PC-3 (cell line): ENCODE measurements around the gene ILKAP. TPM values are rescaled to one million over a fixed set of nuclear protein-coding genes. Genes with fewer than 3 reads are reported as not detected.

Experiments
- ATAC-seq: fragments of 200-7000 bp; cut with Tn5 transposase; 2 replicates; pipeline ENCODE4 v1.9.1; 2020; ENCODE audit warnings: mild to moderate bottlenecking, moderate library complexity
- BruUV-seq: library from RNA; stranded (reverse); fragments of 400-500 nt; replicated peaks from 2 replicates; lab custom pipeline; 2021; lab: Mats Ljungman, UMichigan
- CTCF ChIA-PET: fragments of 300-600 bp; sonication (Branson Sonifier 250); formaldehyde crosslinking; loops from one replicate; lab custom pipeline; 2022; ENCODE audit warnings: antibody characterized with exemption; lab: Charles Lee
- POLR2A ChIA-PET: fragments of 300-600 bp; sonication (Branson Sonifier 250); formaldehyde crosslinking; loops from one replicate; lab custom pipeline; 2022; ENCODE audit warnings: antibody characterized with exemption; ENCODE audit not compliant: unreplicated experiment; lab: Charles Lee
- DNase-seq: peaks from one replicate; pipeline ENCODE4 v3.0.0-alpha.2; 2015
- H2AFZ ChIP-seq: fragments of 300-600 bp; sonication (generic); 2 replicates; pipeline ENCODE4 v1.6.0; 2016; ENCODE audit warnings: antibody characterized with exemption, low read length
- H3F3A ChIP-seq: fragments of 300-600 bp; sonication (generic); one replicate; pipeline ENCODE4 v1.6.0; 2017; ENCODE audit warnings: antibody characterized with exemption, low read length, control low read depth, mild to moderate bottlenecking; ENCODE audit not compliant: unreplicated experiment
- H3K27ac ChIP-seq: fragments of 300-600 bp; sonication (generic); 2 replicates; pipeline ENCODE4 v1.5.1; 2016; ENCODE audit warnings: mild to moderate bottlenecking, low read length
- H3K27me3 ChIP-seq: fragments of 300-600 bp; sonication (generic); 2 replicates; pipeline ENCODE4 v1.6.1; 2016; ENCODE audit warnings: low read length, mixed read lengths
- H3K36me3 ChIP-seq: fragments of 300-600 bp; sonication (generic); 2 replicates; pipeline ENCODE4 v1.6.1; 2016; ENCODE audit warnings: low read depth, mixed run types, low read length, mixed read lengths
- H3K4me1 ChIP-seq: fragments of 300-600 bp; sonication (generic); 2 replicates; pipeline ENCODE4 v1.5.1; 2016; ENCODE audit warnings: low read length; ENCODE audit not compliant: insufficient read depth
- H3K4me2 ChIP-seq: fragments of 300-600 bp; sonication (generic); 2 replicates; pipeline ENCODE4 v1.6.0; 2016; ENCODE audit warnings: low read length
- H3K4me3 ChIP-seq: fragments of 300-600 bp; sonication (generic); 2 replicates; pipeline ENCODE4 v1.5.1; 2016; ENCODE audit warnings: mild to moderate bottlenecking, low read length, mixed read lengths
- H3K79me2 ChIP-seq: fragments of 300-600 bp; sonication (generic); 2 replicates; pipeline ENCODE4 v1.6.1; 2017; ENCODE audit warnings: low read length, mixed read lengths
- H3K9ac ChIP-seq: fragments of 300-600 bp; sonication (generic); 2 replicates; pipeline ENCODE4 v1.6.0; 2016; ENCODE audit warnings: mild to moderate bottlenecking, low read length
- H3K9me2 ChIP-seq: fragments of 300-600 bp; sonication (generic); replicated peaks from 2 replicates; pipeline ENCODE4 v1.6.1; 2016; ENCODE audit warnings: mixed run types, low read length, mixed read lengths
- H3K9me3 ChIP-seq: fragments of 300-600 bp; sonication (generic); 2 replicates; pipeline ENCODE4 v1.6.1; 2016; ENCODE audit warnings: low read length, mixed read lengths
- H4K20me1 ChIP-seq: fragments of 300-600 bp; sonication (generic); 2 replicates; pipeline ENCODE4 v1.6.1; 2016; ENCODE audit warnings: low read length, mixed read lengths
- CTCF ChIP-seq: fragments of 300-600 bp; sonication (generic); conservative IDR thresholded peaks from 2 replicates; pipeline ENCODE4 v1.5.1; 2017; ENCODE audit warnings: antibody characterized with exemption, low read depth, mild to moderate bottlenecking, low read length
- EZH2 ChIP-seq: fragments of 300-600 bp; sonication (generic); IDR thresholded peaks from one replicate; pipeline ENCODE4 v1.6.1; 2017; ENCODE audit warnings: antibody characterized with exemption, mild to moderate bottlenecking, low read length; ENCODE audit not compliant: unreplicated experiment
- EZH2phosphoT487 ChIP-seq: fragments of 300-600 bp; sonication (generic); IDR thresholded peaks from 2 replicates; pipeline ENCODE4 v1.6.1; 2018; ENCODE audit warnings: mild to moderate bottlenecking, antibody characterized with exemption, low read length, borderline replicate concordance
- intact Hi-C: fragments of 100-400 bp; cut with micrococcal nuclease; formaldehyde crosslinking; loops from 2 replicates; pipeline ENCODE4 v1.9.0; 2023
- total RNA-seq: library from RNA; depleted of rRNA; stranded (reverse); fragments of >200 nt; gene quantifications from 2 replicates; pipeline ENCODE4 v1.2.3, GENCODE V29; 2014

ILKAP gene
- total RNA-seq, 1 experiment from 2014 or later, result 30.7 TPM

- H3K4me2 ChIP-seq, result no peak overlapping the region
- no peaks in the 10 kb centered on the region for H4K20me1 ChIP-seq
- CTCF ChIA-PET, result no interaction called here
- no peaks in the 10 kb centered on the region for H3K9me3 ChIP-seq
- BruUV-seq, result no TSS peak
- H3K36me3 ChIP-seq, result no peaks in the 10 kb centered on the region
- POLR2A ChIA-PET, result no interaction called here
- H3K27ac ChIP-seq, result no peak overlapping the region
- H3K9me2 ChIP-seq, result no peaks in the 10 kb centered on the region
- H3K27me3 ChIP-seq, result no peaks in the 10 kb centered on the region
- intact Hi-C loops, result no loop called here
- H3F3A ChIP-seq, result no peaks in the 10 kb centered on the region
- DNase-seq, result no peak
- H3K79me2 ChIP-seq, result no peaks in the 10 kb centered on the region
- H3K4me3 ChIP-seq, result no peak overlapping the region
- TF ChIP-seq CTCF (no peak), EZH2phosphoT487 (no peak), EZH2 (no peak)
- no peak for ATAC-seq
- H3K4me1 ChIP-seq, result peaks cover 17% of the 10 kb centered on the region
- no peak overlapping the region for H2AFZ ChIP-seq
- H3K9ac ChIP-seq, result no peak overlapping the region
Observed at GRCh38 chr2:238137885-238138284, 65.6 kb downstream of the ILKAP start.

GRCh38 chr2:238136820-238137537 lies 66.5 kb downstream of the ILKAP start:
- TF ChIP-seq EZH2phosphoT487 (no peak), EZH2 (no peak), CTCF (no peak)
- ChIA-PET CTCF (interaction anchor here (0.5 kb wide), 1 partner anchor 10 kb away, joined by 3 read pairs; no protein-coding TSS in a partner anchor), POLR2A (no interaction called here)
- no peak overlapping the region for H3K27ac ChIP-seq
- no peaks in the 10 kb centered on the region for H4K20me1 ChIP-seq
- intact Hi-C loops, result no loop called here
- H3F3A ChIP-seq, result no peaks in the 10 kb centered on the region
- no peaks in the 10 kb centered on the region for H3K9me2 ChIP-seq
- no peak overlapping the region for H3K4me3 ChIP-seq
- no peaks in the 10 kb centered on the region for H3K36me3 ChIP-seq
- no peaks in the 10 kb centered on the region for H3K27me3 ChIP-seq
- H3K79me2 ChIP-seq, result no peaks in the 10 kb centered on the region
- no peaks in the 10 kb centered on the region for H3K9me3 ChIP-seq
- peaks cover 8% of the 10 kb centered on the region for H3K4me1 ChIP-seq
- no peak overlapping the region for H3K9ac ChIP-seq
- ATAC-seq (no peak), DNase-seq (no peak)
- no peak overlapping the region for H2AFZ ChIP-seq
- H3K4me2 ChIP-seq, result no peak overlapping the region
- BruUV-seq, result no TSS peak

- H3K36me3 ChIP-seq, result no peaks in the 10 kb centered on the region
- POLR2A ChIA-PET, result no interaction called here
- no TSS peak for BruUV-seq
- H3K27me3 ChIP-seq, result no peaks in the 10 kb centered on the region
- no peaks in the 10 kb centered on the region for H3K79me2 ChIP-seq
- no peak overlapping the region for H2AFZ ChIP-seq
- TF ChIP-seq CTCF (no peak), EZH2 (no peak), EZH2phosphoT487 (no peak)
- no peak overlapping the region for H3K4me2 ChIP-seq
- H3K4me1 ChIP-seq, result no peaks in the 10 kb centered on the region
- no peak for DNase-seq
- no peak for ATAC-seq
- no peak overlapping the region for H3K27ac ChIP-seq
- no peaks in the 10 kb centered on the region for H4K20me1 ChIP-seq
- intact Hi-C loops, result no loop called here
- no peak overlapping the region for H3K9ac ChIP-seq
- H3K4me3 ChIP-seq, result no peak overlapping the region
- H3K9me3 ChIP-seq, result no peaks in the 10 kb centered on the region
- H3F3A ChIP-seq, result no peaks in the 10 kb centered on the region
- no peaks in the 10 kb centered on the region for H3K9me2 ChIP-seq
- CTCF ChIA-PET, result no interaction called here
Observed at GRCh38 chr2:238135601-238136150, 67.8 kb downstream of the ILKAP start.
